Lower leg skin (tissue), 4 donors: ENCODE measurements around the gene MTARC1. TPM values are rescaled to one million over a fixed set of nuclear protein-coding genes. Genes with fewer than 3 reads are reported as not detected.

Experiments
- DNase-seq, 2 donors: peaks; one replicate each; pipeline ENCODE4 v3.0.0-alpha.2; 2019; ENCODE audit warnings: low spot score in 2 of 2
- H3K4me3 ChIP-seq: fragments of 200-600 bp; sonication (generic); 2 replicates; pipeline ENCODE4 v1.5.1; 2017; ENCODE audit warnings: mild to moderate bottlenecking, low read depth; ENCODE audit not compliant: poor library complexity, severe bottlenecking
- POLR2A ChIP-seq, 2 donors: fragments of 450-650 bp; IDR thresholded peaks; one replicate each; pipeline ENCODE4 v1.6.1; 2016 to 2017; ENCODE audit warnings: antibody characterized with exemption in 2 of 2, mild to moderate bottlenecking in 1 of 2, moderate library complexity in 1 of 2
- WGBS, 2 donors: methylation state at CpG; one replicate each; pipeline ENCODE4 v1.1.5; 2018; 5-methylcytosine and 5-hydroxymethylcytosine counted together
- intact Hi-C: fragments of 100-400 bp; cut with DNase I; formaldehyde crosslinking; loops from one replicate; pipeline ENCODE4 v1.15.0; 2023; ENCODE audit warnings: low total_unique reads
- total RNA-seq, 4 donors: library from RNA; depleted of rRNA; stranded (reverse); fragments of >200 nt; gene quantifications; one replicate each; pipeline ENCODE4 v1.1.0, GENCODE V29; 2016
- TF ChIP-seq, protein P1 (sequence below), 3 donors: fragments of 450-650 bp; IDR thresholded peaks; one replicate each; pipeline ENCODE4 v1.5.1; 2016; ENCODE audit warnings: antibody characterized with exemption in 3 of 3, mild to moderate bottlenecking in 3 of 3, moderate library complexity in 2 of 3

The MTARC1 gene
- total RNA-seq, 4 donors from 2014 or later: 1.9 to 3.9 (median 2.4) TPM

DNA sequence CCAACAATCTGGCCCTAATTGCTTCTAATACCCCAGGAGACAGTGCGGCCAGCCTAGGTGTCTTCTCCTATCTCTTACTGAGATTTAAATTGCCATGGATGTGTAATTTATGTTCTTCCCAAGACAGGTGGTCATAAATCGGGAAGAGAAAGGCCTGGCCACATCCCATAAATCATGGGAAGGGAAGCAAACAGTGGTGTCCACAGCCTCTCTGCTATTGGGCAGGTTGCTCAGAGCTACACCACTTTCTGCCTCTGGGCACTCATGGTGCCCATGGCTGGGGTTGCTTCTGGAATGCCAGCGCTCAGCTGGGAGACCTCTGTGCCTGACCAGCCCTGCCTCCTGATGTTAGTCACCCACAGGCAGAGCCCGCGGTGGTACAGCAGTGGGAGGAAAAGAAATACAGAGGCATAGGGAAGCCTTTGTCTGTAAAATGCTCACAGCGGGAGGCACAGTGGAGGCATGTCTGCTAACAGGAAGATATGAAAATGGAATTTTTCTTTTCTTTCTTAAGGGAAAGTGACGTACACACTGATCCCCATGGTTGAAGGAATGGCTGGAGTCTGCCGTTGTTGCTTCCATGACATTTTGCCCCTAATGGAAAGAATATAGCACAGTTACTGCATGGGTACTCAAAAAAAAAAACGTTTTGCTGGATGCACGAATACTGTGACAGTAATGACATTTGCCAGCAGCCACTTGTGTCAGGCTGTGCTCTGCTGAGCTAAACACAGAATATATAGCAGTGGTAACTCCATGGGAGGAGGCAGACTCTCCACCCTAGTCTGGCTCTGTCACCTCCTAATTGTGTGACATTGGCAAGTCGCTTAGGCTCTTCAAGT is 21.9 kb downstream of the MTARC1 start:
- WGBS, 2 donors: 65 to 66% methylated on average over 11 of the region's 11 CpGs
- intact Hi-C loops: no loop called here
- no peak for TF ChIP-seq POLR2A (IDR thresholded peaks at IDR 0.05)
- TF ChIP-seq, protein P1, sequence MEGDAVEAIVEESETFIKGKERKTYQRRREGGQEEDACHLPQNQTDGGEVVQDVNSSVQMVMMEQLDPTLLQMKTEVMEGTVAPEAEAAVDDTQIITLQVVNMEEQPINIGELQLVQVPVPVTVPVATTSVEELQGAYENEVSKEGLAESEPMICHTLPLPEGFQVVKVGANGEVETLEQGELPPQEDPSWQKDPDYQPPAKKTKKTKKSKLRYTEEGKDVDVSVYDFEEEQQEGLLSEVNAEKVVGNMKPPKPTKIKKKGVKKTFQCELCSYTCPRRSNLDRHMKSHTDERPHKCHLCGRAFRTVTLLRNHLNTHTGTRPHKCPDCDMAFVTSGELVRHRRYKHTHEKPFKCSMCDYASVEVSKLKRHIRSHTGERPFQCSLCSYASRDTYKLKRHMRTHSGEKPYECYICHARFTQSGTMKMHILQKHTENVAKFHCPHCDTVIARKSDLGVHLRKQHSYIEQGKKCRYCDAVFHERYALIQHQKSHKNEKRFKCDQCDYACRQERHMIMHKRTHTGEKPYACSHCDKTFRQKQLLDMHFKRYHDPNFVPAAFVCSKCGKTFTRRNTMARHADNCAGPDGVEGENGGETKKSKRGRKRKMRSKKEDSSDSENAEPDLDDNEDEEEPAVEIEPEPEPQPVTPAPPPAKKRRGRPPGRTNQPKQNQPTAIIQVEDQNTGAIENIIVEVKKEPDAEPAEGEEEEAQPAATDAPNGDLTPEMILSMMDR (IDR thresholded peaks at IDR 0.05): no peak
- peak in 1 of 2 donors; percentile 53 for DNase-seq
- H3K4me3 ChIP-seq: no peak overlapping the region

DNA sequence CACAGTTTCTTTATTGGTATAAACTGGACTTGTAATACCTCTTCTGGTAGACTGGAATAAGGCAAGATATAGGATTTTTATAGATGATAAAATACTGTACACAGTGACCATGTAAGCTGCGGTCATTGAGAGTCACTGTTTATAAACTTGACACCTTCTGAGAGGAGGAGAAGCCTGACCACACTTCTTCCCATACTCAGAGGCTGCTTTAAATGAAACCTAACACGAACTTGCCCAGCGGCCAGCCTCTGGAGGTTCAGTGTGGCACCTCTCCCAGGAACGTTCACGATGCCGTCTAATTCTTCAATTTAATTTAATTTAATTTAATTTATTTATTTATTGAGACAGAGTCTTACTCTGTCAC is 22.5 kb downstream of the MTARC1 start:
- intact Hi-C loops: no loop called here
- 90 to 92% methylated on average over 6 of the region's 6 CpGs for WGBS, 2 donors
- DNase-seq: peak in 1 of 2 donors; percentile 4
- no peak overlapping the region for H3K4me3 ChIP-seq
- TF ChIP-seq, protein P1 (IDR thresholded peaks at IDR 0.05): no peak
- TF ChIP-seq POLR2A (IDR thresholded peaks at IDR 0.05): no peak

DNA sequence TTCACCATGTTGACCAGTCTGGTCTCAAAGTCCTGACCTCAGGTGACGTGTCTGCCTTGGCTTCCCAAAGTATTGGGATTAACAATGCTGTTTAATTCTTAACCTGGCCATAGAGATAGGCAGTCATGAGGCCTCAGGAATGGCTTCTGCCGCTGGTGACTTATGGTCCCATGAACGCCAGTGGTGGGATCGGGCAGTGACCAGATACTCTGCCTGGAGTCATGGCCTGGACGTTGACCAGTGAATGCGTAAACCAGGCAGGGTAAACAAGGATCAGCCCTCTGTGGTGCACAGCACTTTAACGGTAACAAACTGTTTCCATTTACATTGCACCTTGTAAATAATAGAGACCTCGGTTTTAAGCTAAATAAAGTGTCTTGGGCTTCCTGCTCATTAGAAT is 23.0 kb downstream of the MTARC1 start:
- WGBS, 2 donors: 82 to 83% methylated on average over 8 of the region's 8 CpGs
- TF ChIP-seq POLR2A (IDR thresholded peaks at IDR 0.05): no peak
- TF ChIP-seq, protein P1 (IDR thresholded peaks at IDR 0.05): no peak
- intact Hi-C loops: no loop called here

DNA sequence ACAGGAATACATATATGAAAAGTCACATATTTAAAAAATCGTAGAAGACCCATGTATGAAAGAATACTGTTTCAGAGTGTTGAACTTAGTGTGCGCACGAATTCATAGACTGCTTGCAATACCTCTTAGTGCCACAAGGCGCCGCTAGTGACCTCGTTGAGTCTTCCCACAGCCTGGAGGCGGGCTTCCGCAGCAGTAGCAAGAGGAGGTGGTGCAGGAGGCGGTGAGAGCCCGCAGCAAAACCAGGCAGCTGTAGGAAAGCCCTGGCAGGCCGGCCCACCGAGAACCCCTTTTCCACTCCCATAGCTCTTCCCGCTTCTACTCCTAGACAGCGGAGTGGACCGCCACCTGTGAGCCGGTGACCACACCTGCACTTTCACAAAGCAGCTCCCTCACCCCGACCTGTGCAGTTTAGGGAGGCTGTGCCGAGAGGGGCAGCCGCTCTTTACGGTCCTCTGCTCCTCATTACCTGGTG is 23.5 kb downstream of the MTARC1 start:
- TF ChIP-seq, protein P1 (IDR thresholded peaks at IDR 0.05): peak in 1 of 3 donors; percentile 93
- no peak for TF ChIP-seq POLR2A (IDR thresholded peaks at IDR 0.05)
- intact Hi-C loops: no loop called here
- H3K4me3 ChIP-seq: no peak overlapping the region
- peak; percentile 71 to 95 for DNase-seq
- 15 to 21% methylated on average over 20 of the region's 20 CpGs for WGBS, 2 donors

More for the DNA sequence above, 23.0 kb downstream of the MTARC1 start:
- no peak overlapping the region for H3K4me3 ChIP-seq
- DNase-seq: peak in 1 of 2 donors; percentile 70

DNA sequence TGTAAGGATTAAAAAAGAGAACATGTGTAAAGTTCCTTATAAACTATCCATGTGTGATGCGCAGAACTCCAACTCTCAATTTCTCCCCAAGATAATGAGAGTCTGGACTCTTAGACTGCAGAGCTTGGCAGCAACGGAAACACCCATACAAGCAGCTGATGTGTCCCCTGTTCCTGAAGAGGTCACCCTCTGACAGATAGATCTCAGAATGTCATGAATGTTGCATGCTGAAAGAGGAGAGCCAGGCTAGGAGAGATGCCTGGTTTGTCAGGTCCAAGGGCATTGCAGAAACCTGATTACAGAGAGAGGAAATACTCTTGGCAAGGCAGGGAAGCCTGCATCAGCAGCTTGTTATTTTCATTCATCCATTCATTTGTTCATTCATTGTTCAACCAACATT is 24.2 kb downstream of the MTARC1 start:
- no peak for TF ChIP-seq POLR2A (IDR thresholded peaks at IDR 0.05)
- TF ChIP-seq, protein P1 (IDR thresholded peaks at IDR 0.05): no peak
- intact Hi-C loops: no loop called here
- WGBS, 2 donors: 61 to 98% methylated on average over 2 of the region's 2 CpGs
- H3K4me3 ChIP-seq: no peak overlapping the region
- DNase-seq: no peak
